ENCODE results near the gene STIMATE. TPM values are rescaled to one million over a fixed set of nuclear protein-coding genes. Genes with fewer than 3 reads are reported as not detected.

Gene STIMATE
- total and polyA plus RNA-seq, 10 of the 15 experiments (the other 5 are each of a cell fraction or from before 2014, with no cell fraction given), result 0.24 to 24.1 (median 15.4) TPM

DNA sequence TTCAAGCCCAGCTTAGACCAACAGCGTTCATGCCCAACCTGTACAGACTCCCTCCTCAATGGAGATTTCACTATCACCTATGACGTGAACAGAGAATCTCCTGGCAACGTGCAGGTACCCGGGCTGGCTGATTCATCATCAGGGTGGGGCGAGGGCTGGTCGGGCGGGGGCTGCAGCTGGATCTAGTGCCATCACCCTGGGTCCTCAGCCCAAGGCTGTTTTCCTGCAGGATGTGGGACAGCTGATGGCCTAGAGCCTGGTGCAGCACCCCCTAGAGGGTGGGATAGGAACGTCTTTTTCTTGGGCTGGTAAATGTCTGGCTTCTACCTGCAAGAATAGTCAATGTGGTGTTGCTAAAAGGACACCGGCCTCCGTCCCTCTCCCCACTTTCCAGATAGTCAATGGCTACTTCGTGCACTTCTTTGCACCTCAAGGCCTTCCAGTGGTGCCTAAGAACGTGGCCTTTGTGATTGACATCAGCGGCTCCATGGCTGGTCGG, 98.3 kb downstream of the STIMATE start:
- Histone ChIP-seq H3K9ac (ENCODE audit: control insufficient read depth, insufficient read depth, low read length) (no peak overlapping the region), H3K9me3 (replicated peaks; ENCODE audit: control insufficient read depth, insufficient read depth, low read length) (no peaks in the 10 kb centered on the region), H3K36me3 (ENCODE audit: control insufficient read depth in 2 of 2, insufficient read depth in 2 of 2, low read length in 1 of 2) (no peaks in the 10 kb centered on the region), H4K20me1 (ENCODE audit: control insufficient read depth, insufficient read depth) (no peaks in the 10 kb centered on the region), H3K27ac (ENCODE audit: control insufficient read depth, insufficient read depth) (no peak overlapping the region), H3K4me2 (ENCODE audit: control insufficient read depth, insufficient read depth) (no peak overlapping the region), H3K4me3 (no peak overlapping the region), H3K27me3 (replicated peaks in 1 of 2; ENCODE audit: control insufficient read depth in 2 of 2, insufficient read depth in 2 of 2, low read length in 1 of 2) (no peaks in the 10 kb centered on the region), H3K79me2 (ENCODE audit: control insufficient read depth, insufficient read depth, low read length) (no peaks in the 10 kb centered on the region), H3K4me1 (ENCODE audit: control insufficient read depth, insufficient read depth, low read length) (no peaks in the 10 kb centered on the region), H2AFZ (ENCODE audit: control insufficient read depth, low read depth, low read length) (no peak overlapping the region)
- in situ Hi-C loops (cut with MboI) (no loop called here), intact Hi-C loops (cut with micrococcal nuclease; ENCODE audit: unreplicated experiment) (loop anchor here (1.0 kb wide), 1 partner anchor 57 kb away; no protein-coding TSS in a partner anchor)
- ChIA-PET POLR2A (interaction anchor here (0.6 kb wide), 1 partner anchor 240 kb away, joined by 3 read pairs; no protein-coding TSS in a partner anchor), CTCF (interaction anchor here (0.5 to 1.9 kb wide), 12 partner anchors 9 to 145 kb away, joined by 3 to 13 read pairs (median 4); no protein-coding TSS in a partner anchor), SMC1A (ENCODE audit: uncharacterized antibody, unreplicated experiment) (interaction anchor here (0.7 to 1.0 kb wide), 5 partner anchors 28 to 439 kb away, joined by 3 read pairs; no protein-coding TSS in a partner anchor), RAD21 (ENCODE audit: unreplicated experiment) (no interaction called here)
- WGBS (ENCODE audit: insufficient coverage, insufficient replicate concordance, low lambda C conversion rate, missing lambda C conversion rate), result 36% methylated on average over 14 of the region's 14 CpGs
- ATAC-seq, result peak; percentile 76
- TF ChIP-seq, protein P1, sequence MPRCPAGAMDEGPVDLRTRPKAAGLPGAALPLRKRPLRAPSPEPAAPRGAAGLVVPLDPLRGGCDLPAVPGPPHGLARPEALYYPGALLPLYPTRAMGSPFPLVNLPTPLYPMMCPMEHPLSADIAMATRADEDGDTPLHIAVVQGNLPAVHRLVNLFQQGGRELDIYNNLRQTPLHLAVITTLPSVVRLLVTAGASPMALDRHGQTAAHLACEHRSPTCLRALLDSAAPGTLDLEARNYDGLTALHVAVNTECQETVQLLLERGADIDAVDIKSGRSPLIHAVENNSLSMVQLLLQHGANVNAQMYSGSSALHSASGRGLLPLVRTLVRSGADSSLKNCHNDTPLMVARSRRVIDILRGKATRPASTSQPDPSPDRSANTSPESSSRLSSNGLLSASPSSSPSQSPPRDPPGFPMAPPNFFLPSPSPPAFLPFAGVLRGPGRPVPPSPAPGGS (IDR thresholded peaks at IDR 0.05; ENCODE audit: borderline replicate concordance, insufficient read depth, low read depth, low read length, poor library complexity, severe bottlenecking), result no peak
- TF ChIP-seq SMC3 (IDR thresholded peaks at IDR 0.05; ENCODE audit: borderline replicate concordance, low read length) (peak; percentile 33; the same call in 1 of the 2 replicates), EP300 (IDR thresholded peaks at IDR 0.05; ENCODE audit: borderline replicate concordance in 1 of 2, control insufficient read depth in 1 of 2, low read depth in 2 of 2, low read length in 2 of 2) (no peak), RAD21 (IDR thresholded peaks at IDR 0.05; ENCODE audit: insufficient read depth, low read depth, low read length) (peak; percentile 22; the same call in 1 of the 2 replicates)
- TF ChIP-seq, protein P2, sequence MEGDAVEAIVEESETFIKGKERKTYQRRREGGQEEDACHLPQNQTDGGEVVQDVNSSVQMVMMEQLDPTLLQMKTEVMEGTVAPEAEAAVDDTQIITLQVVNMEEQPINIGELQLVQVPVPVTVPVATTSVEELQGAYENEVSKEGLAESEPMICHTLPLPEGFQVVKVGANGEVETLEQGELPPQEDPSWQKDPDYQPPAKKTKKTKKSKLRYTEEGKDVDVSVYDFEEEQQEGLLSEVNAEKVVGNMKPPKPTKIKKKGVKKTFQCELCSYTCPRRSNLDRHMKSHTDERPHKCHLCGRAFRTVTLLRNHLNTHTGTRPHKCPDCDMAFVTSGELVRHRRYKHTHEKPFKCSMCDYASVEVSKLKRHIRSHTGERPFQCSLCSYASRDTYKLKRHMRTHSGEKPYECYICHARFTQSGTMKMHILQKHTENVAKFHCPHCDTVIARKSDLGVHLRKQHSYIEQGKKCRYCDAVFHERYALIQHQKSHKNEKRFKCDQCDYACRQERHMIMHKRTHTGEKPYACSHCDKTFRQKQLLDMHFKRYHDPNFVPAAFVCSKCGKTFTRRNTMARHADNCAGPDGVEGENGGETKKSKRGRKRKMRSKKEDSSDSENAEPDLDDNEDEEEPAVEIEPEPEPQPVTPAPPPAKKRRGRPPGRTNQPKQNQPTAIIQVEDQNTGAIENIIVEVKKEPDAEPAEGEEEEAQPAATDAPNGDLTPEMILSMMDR (IDR thresholded peaks at IDR 0.05 in 2 of 3, conservative IDR thresholded peaks at IDR 0.05 in 1 of 3; ENCODE audit: control insufficient read depth in 2 of 3, extremely low read depth in 1 of 3, insufficient read depth in 1 of 3, low read depth in 3 of 3, low read length in 3 of 3), result peak; percentile 42 to 67 (median 64)
- no peak for FAIRE-seq
- DNase-seq (ENCODE audit: low read depth, low spot score), result no peak
- BruUV-seq (replicated peaks), result no TSS peak

All from GM12878 (cell line).